HG02943 (cell line): ENCODE measurements around the gene ACTN4.

Source experiments
- ATAC-seq: cut with Tn5 transposase; IDR thresholded peaks from one replicate; pipeline ENCODE4 v1.9.1; 2021; ENCODE audit warnings: mild to moderate bottlenecking, low read depth, moderate library complexity; ENCODE audit not compliant: unreplicated experiment

ACTN4 gene

GRCh38 chr19:38721979-38722773, 74.7 kb downstream of the ACTN4 start:
- ATAC-seq: no peak

- no peak for ATAC-seq
Observed at GRCh38 chr19:38722947-38723605, 75.6 kb downstream of the ACTN4 start.

GRCh38 chr19:38723606-38723965, 76.1 kb downstream of the ACTN4 start:
- no peak for ATAC-seq

GRCh38 chr19:38723990-38724854, 76.8 kb downstream of the ACTN4 start:
- ATAC-seq: no peak

GRCh38 chr19:38725469-38726283, 78.2 kb downstream of the ACTN4 start:
- no peak for ATAC-seq

GRCh38 chr19:38726284-38726673, 78.8 kb downstream of the ACTN4 start:
- ATAC-seq: no peak

- no peak for ATAC-seq
Observed at GRCh38 chr19:38726761-38727301, 79.4 kb downstream of the ACTN4 start.

GRCh38 chr19:38727306-38727867, 79.9 kb downstream of the ACTN4 start:
- ATAC-seq: no peak

- ATAC-seq: no peak
Observed at GRCh38 chr19:38727868-38728660, 80.6 kb downstream of the ACTN4 start.

- ATAC-seq: no peak
Observed at GRCh38 chr19:38728752-38729541, 81.5 kb downstream of the ACTN4 start.

GRCh38 chr19:38729653-38730469, 82.4 kb downstream of the ACTN4 start:
- no peak for ATAC-seq

- ATAC-seq: no peak
Observed at GRCh38 chr19:38730470-38730730, 83.0 kb downstream of the ACTN4 start.

GRCh38 chr19:38730731-38731589, 83.5 kb downstream of the ACTN4 start:
- no peak for ATAC-seq

GRCh38 chr19:38731654-38732301, 84.3 kb downstream of the ACTN4 start:
- ATAC-seq: no peak

- ATAC-seq: no peak
Observed at GRCh38 chr19:38733241-38733492, 85.7 kb downstream of the ACTN4 start.

GRCh38 chr19:38733493-38734175, 86.2 kb downstream of the ACTN4 start:
- ATAC-seq: no peak
